ENCODE data around the gene CUL5.

CUL5 gene

GRCh38 chr11:108008656-108009496 lies at the start of gene CUL5:
CUL5 (plus strand) TSS chr11:108008898; CDS start chr11:108009349, 451 bp downstream.
- DNase-seq (ENCODE audit: low spot score), result peak; percentile 97

- no peak for DNase-seq (ENCODE audit: low spot score)
These were observed 47.2 kb upstream of the CUL5 start for GRCh38 chr11:107961480-107961879.

- no peak for DNase-seq (ENCODE audit: low spot score)
These were observed 46.5 kb upstream of the CUL5 start for GRCh38 chr11:107962181-107962580.

- DNase-seq (ENCODE audit: low spot score), result no peak
These were observed 45.6 kb upstream of the CUL5 start for GRCh38 chr11:107963091-107963490.

GRCh38 chr11:107969219-107969618 lies 39.5 kb upstream of the CUL5 start:
- no peak for DNase-seq (ENCODE audit: low spot score)

GRCh38 chr11:107970049-107970448 lies 38.6 kb upstream of the CUL5 start:
- DNase-seq (ENCODE audit: low spot score), result no peak

GRCh38 chr11:107973641-107974040 lies 35.1 kb upstream of the CUL5 start:
- no peak for DNase-seq (ENCODE audit: low spot score)

GRCh38 chr11:107988397-107989158 lies 20.1 kb upstream of the CUL5 start:
- no peak for DNase-seq (ENCODE audit: low spot score)

- no peak for DNase-seq (ENCODE audit: low spot score)
These were observed 16.8 kb upstream of the CUL5 start for GRCh38 chr11:107991868-107992414.

GRCh38 chr11:107996006-107996776 lies 12.5 kb upstream of the CUL5 start:
- DNase-seq (ENCODE audit: low spot score), result no peak

- DNase-seq (ENCODE audit: low spot score), result no peak
These were observed 9.9 kb upstream of the CUL5 start for GRCh38 chr11:107998761-107999160.

GRCh38 chr11:107999759-108000455 lies 8.8 kb upstream of the CUL5 start:
- peak; percentile 33 for DNase-seq (ENCODE audit: low spot score)

- no peak for DNase-seq (ENCODE audit: low spot score)
These were observed 6.2 kb upstream of the CUL5 start for GRCh38 chr11:108002476-108002875.

GRCh38 chr11:108003623-108004022 lies 5.1 kb upstream of the CUL5 start:
- no peak for DNase-seq (ENCODE audit: low spot score)

GRCh38 chr11:108007819-108008218 lies 879 bp upstream of the CUL5 start:
- DNase-seq (ENCODE audit: low spot score), result no peak

- DNase-seq (ENCODE audit: low spot score), result peak; percentile 29
These were observed 1.0 kb downstream of the CUL5 start for GRCh38 chr11:108009497-108010370.

GRCh38 chr11:108012139-108012725 lies 3.5 kb downstream of the CUL5 start:
- DNase-seq (ENCODE audit: low spot score), result no peak

GRCh38 chr11:108016647-108017046 lies 7.9 kb downstream of the CUL5 start:
- DNase-seq (ENCODE audit: low spot score), result no peak

- no peak for DNase-seq (ENCODE audit: low spot score)
These were observed 10.0 kb downstream of the CUL5 start for GRCh38 chr11:108018708-108019107.

GRCh38 chr11:108019870-108020540 lies 11.3 kb downstream of the CUL5 start:
- no peak for DNase-seq (ENCODE audit: low spot score)
